K562 (cell line): ENCODE measurements around the gene TRMT112. TPM values are rescaled to one million over a fixed set of nuclear protein-coding genes. Genes with fewer than 3 reads are reported as not detected.

ENCODE experiments used
- CBX5 ChIP-seq: IDR thresholded peaks from 2 replicates; pipeline ENCODE4 v1.6.1; 2014; ENCODE audit warnings: low read depth, borderline replicate concordance
- CEBPG ChIP-seq, 3 experiments: fragments of 200-800 bp in 1 of 3; sonication (Bioruptor generic) in 1 of 3; sonication (generic) in 1 of 3; formaldehyde crosslinking in 1 of 3; IDR thresholded peaks in 2 of 3; conservative IDR thresholded peaks in 1 of 3; 2 replicates each; pipeline versions ENCODE4 v1.6.1 to v1.8.0; 2016 to 2022; ENCODE audit warnings: missing compliant biosample characterization in 2 of 3, missing genetic modification characterization in 2 of 3, mild to moderate bottlenecking in 1 of 3, missing genetic modification reagents in 1 of 3
- FOXM1 ChIP-seq, 2 experiments: fragments of 450-650 bp in 1 of 2; sonication (generic) in 1 of 2; formaldehyde crosslinking in 1 of 2; IDR thresholded peaks; 2 replicates each; pipeline versions ENCODE4 v1.6.1 to v1.9.0; 2017 to 2022; ENCODE audit warnings: low read depth in 2 of 2, mild to moderate bottlenecking in 2 of 2, missing genetic modification reagents in 1 of 2, moderate library complexity in 1 of 2
- KAT7 ChIP-seq: sonication (generic); formaldehyde crosslinking; IDR thresholded peaks from 2 replicates; pipeline ENCODE4 v1.8.0; 2022; ENCODE audit warnings: missing genetic modification reagents, mild to moderate bottlenecking, borderline replicate concordance
- NEUROD1 ChIP-seq: fragments of 150-350 bp; IDR thresholded peaks from 2 replicates; pipeline ENCODE4 v1.6.1; 2014; ENCODE audit warnings: borderline replicate concordance, low read length, low read depth; ENCODE audit not compliant: partially characterized antibody
- POU5F1 ChIP-seq: fragments of 150-350 bp; IDR thresholded peaks from 2 replicates; pipeline ENCODE4 v1.6.1; 2014; ENCODE audit warnings: borderline replicate concordance, low read length, low read depth, mild to moderate bottlenecking; ENCODE audit not compliant: partially characterized antibody
- RAD51 ChIP-seq: fragments of 450-650 bp; IDR thresholded peaks from 2 replicates; pipeline ENCODE4 v1.7.1; 2016; ENCODE audit warnings: low read depth, mild to moderate bottlenecking, borderline replicate concordance
- RBFOX2 ChIP-seq: fragments of 200-400 bp; formaldehyde crosslinking; IDR thresholded peaks from 2 replicates; pipeline ENCODE4 v1.6.1; 2017; ENCODE audit warnings: low read depth, mild to moderate bottlenecking, low read length, moderate library complexity
- RCOR1 ChIP-seq, 2 experiments: IDR thresholded peaks; 2 replicates each; pipeline ENCODE4 v1.6.1; 2012; ENCODE audit warnings: low read depth in 2 of 2, low read length in 2 of 2, borderline replicate concordance in 1 of 2, improper control_type of control experiment in 1 of 2
- TBP ChIP-seq: optimal IDR thresholded peaks from 2 replicates; pipeline ENCODE3; 2011; ENCODE audit warnings: low read depth, low read length, improper control_type of control experiment
- TCF7L2 ChIP-seq: fragments of 150-350 bp; IDR thresholded peaks from 2 replicates; pipeline ENCODE4 v1.6.1; 2016; ENCODE audit warnings: low read depth, mild to moderate bottlenecking, low read length, moderate library complexity
- TOE1 ChIP-seq, 2 experiments: fragments of 450-650 bp in 1 of 2; sonication (generic) in 1 of 2; formaldehyde crosslinking in 1 of 2; IDR thresholded peaks; 2 replicates each; pipeline versions ENCODE4 v1.7.1 to v1.8.0; 2016 to 2022; ENCODE audit warnings: borderline replicate concordance in 2 of 2, mild to moderate bottlenecking in 2 of 2, antibody characterized with exemption in 1 of 2, inconsistent platforms in 1 of 2, low read depth in 1 of 2, missing genetic modification reagents in 1 of 2, moderate library complexity in 1 of 2
- TRIM28 ChIP-seq: fragments of 450-650 bp; IDR thresholded peaks from 2 replicates; pipeline ENCODE4 v1.6.1; 2017
- ZNF384 ChIP-seq: IDR thresholded peaks from 2 replicates; pipeline ENCODE4 v1.6.1; 2012; ENCODE audit warnings: low read depth, low read length, improper control_type of control experiment
- ZNF695 ChIP-seq: fragments of 450-650 bp; formaldehyde crosslinking; IDR thresholded peaks from 2 replicates; pipeline ENCODE4 v1.4.0; 2020; ENCODE audit warnings: mild to moderate bottlenecking, moderate library complexity
- polyA plus RNA-seq, 8 experiments: library from polyadenylated mRNA; depleted of rRNA in 4 of 8; stranded (reverse) in 5 of 8; unstranded in 3 of 8; fragments of >200 nt; fragmentation: Nextera tagmentation in 2 of 8; fragmentation: Illumina TruSeq in 1 of 8; extraction: Ambion mirVana in 2 of 8; extraction: Trizol in 1 of 8; gene quantifications; 2 replicates each; pipeline versions ENCODE4 v1.2.1 to v1.2.3, GENCODE V29; 2011 to 2014; ENCODE audit warnings: inconsistent platforms in 1 of 8, missing spikeins in 1 of 8
- total RNA-seq, 7 experiments: library from RNA; depleted of rRNA in 6 of 7; stranded (reverse); fragments of >200 nt in 6 of 7; fragmentation: Illumina TruSeq in 2 of 7; extraction: Trizol in 2 of 7; gene quantifications; 2 replicates each; pipeline versions ENCODE4 v1.2.1 to v1.2.3, GENCODE V29; 2011 to 2021; ENCODE audit warnings: low replicate concordance in 1 of 7
- TF ChIP-seq, protein P1 (sequence below): fragments of 250-450 bp; sonication (Bioruptor Pico); IDR thresholded peaks from 2 replicates; pipeline ENCODE4 v1.5.0; 2021
- TF ChIP-seq, protein P2 (sequence below): fragments of 450-650 bp; formaldehyde crosslinking; IDR thresholded peaks from 2 replicates; pipeline ENCODE4 v1.4.0; 2022; ENCODE audit warnings: mild to moderate bottlenecking, moderate library complexity
- TF ChIP-seq, protein P3 (sequence below): sonication (generic); formaldehyde crosslinking; IDR thresholded peaks from 2 replicates; pipeline ENCODE4 v1.8.0; 2022; ENCODE audit warnings: missing genetic modification reagents, mild to moderate bottlenecking, borderline replicate concordance
- TF ChIP-seq, protein P4 (sequence below): sonication (generic); formaldehyde crosslinking; IDR thresholded peaks from 2 replicates; pipeline ENCODE4 v1.8.1; 2022; ENCODE audit warnings: missing genetic modification reagents

Gene TRMT112
- total and polyA plus RNA-seq, 9 of the 15 experiments (the other 6 are each of a cell fraction or from before 2014, with no cell fraction given), result 162 to 444 (median 300) TPM

DNA sequence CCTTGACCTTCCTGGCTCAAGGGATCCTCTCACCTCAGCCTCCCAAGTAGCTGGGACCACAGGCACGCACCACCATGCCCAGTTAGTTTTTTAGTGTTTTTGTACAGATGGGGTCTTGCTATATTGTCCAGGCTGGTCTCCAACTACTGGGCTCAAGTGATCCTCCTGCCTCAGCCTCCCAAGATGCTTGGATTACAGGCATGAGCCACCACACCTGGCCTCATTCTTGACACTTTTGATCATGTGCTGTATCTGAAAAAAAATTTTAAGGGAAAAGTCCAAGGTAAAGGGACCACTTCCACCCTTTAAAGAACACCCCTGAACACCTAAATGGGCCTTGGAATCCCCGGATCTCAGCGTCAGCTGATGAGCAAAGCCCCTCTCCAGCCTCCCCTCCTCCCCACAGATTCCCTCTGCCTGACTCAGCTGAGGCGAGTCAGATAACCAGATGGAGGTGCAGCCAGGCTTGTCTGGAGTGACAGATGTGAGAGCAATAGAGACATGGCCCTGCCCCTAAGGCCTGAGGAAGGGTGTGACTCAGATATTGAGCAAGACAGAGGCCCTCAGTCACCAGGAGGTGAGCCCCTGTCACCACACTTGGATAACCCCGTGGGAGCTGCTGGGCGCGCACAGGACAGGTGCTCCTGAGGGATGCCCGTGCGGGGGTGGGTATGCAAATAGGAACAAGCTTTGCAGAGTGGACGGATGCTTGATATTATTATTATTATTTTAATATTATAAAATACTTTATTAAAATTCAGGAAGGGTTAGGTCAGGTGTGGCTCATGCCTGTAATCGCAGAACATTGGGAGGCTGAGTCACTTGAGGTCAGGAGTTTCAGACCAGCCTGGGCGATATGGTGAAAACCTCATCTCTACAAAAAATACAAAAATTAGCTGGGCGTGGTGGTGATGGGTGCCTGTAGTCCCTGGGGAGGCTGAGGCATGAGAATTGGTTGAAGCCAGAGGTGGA lies 17.7 kb upstream of the TRMT112 start (continued):
- TF ChIP-seq, protein P1, sequence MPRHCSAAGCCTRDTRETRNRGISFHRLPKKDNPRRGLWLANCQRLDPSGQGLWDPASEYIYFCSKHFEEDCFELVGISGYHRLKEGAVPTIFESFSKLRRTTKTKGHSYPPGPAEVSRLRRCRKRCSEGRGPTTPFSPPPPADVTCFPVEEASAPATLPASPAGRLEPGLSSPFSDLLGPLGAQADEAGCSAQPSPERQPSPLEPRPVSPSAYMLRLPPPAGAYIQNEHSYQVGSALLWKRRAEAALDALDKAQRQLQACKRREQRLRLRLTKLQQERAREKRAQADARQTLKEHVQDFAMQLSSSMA (CRISPR knock-in tag), result no peak
- TF ChIP-seq, protein P2, sequence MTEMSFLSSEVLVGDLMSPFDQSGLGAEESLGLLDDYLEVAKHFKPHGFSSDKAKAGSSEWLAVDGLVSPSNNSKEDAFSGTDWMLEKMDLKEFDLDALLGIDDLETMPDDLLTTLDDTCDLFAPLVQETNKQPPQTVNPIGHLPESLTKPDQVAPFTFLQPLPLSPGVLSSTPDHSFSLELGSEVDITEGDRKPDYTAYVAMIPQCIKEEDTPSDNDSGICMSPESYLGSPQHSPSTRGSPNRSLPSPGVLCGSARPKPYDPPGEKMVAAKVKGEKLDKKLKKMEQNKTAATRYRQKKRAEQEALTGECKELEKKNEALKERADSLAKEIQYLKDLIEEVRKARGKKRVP (CRISPR knock-in tag), result 0 out of 2 replicates have a peak, but pooled peaks have one; percentile 49
- TF ChIP-seq TCF7L2, result no peak
- peak; percentile 38 for TF ChIP-seq TBP
- peak; percentile 55 for TF ChIP-seq RAD51
- no peak for TF ChIP-seq RBFOX2
- peak; percentile 40; the same call in 1 of the 2 replicates for TF ChIP-seq TRIM28
- peak; percentile 90 for TF ChIP-seq FOXM1 (IDR thresholded peaks at IDR 0.05; ENCODE audit: low read depth)
- TF ChIP-seq FOXM1 (CRISPR knock-in tag; IDR thresholded peaks at IDR 0.05; ENCODE audit: low read depth), result no peak
- TF ChIP-seq POU5F1, result no peak
- TF ChIP-seq KAT7 (CRISPR knock-in tag), result no peak
- TF ChIP-seq CEBPG (CRISPR knock-in tag; IDR thresholded peaks at IDR 0.05), result peak; percentile 98
- peak; percentile 97 for TF ChIP-seq CEBPG (tag; conservative IDR thresholded peaks at IDR 0.05 in 1 of 2, IDR thresholded peaks at IDR 0.05 in 1 of 2)
- TF ChIP-seq ZNF384, result peak; percentile 43; the same call in 1 of the 2 replicates
- TF ChIP-seq TOE1 (IDR thresholded peaks at IDR 0.05; ENCODE audit: borderline replicate concordance), result peak; percentile 88
- TF ChIP-seq TOE1 (CRISPR knock-in tag; IDR thresholded peaks at IDR 0.05; ENCODE audit: borderline replicate concordance, low read depth), result no peak
- peak; percentile 64 to 96; a peak in 3 of 4 replicates for TF ChIP-seq RCOR1 (IDR thresholded peaks at IDR 0.05; ENCODE audit: borderline replicate concordance in 1 of 2, low read depth in 2 of 2, low read length in 2 of 2)
- peak; percentile 93 for TF ChIP-seq NEUROD1
- TF ChIP-seq ZNF695 (CRISPR knock-in tag), result no peak
- TF ChIP-seq CBX5, result 0 out of 2 replicates have a peak, but pooled peaks have one; percentile 24
- TF ChIP-seq, protein P3, sequence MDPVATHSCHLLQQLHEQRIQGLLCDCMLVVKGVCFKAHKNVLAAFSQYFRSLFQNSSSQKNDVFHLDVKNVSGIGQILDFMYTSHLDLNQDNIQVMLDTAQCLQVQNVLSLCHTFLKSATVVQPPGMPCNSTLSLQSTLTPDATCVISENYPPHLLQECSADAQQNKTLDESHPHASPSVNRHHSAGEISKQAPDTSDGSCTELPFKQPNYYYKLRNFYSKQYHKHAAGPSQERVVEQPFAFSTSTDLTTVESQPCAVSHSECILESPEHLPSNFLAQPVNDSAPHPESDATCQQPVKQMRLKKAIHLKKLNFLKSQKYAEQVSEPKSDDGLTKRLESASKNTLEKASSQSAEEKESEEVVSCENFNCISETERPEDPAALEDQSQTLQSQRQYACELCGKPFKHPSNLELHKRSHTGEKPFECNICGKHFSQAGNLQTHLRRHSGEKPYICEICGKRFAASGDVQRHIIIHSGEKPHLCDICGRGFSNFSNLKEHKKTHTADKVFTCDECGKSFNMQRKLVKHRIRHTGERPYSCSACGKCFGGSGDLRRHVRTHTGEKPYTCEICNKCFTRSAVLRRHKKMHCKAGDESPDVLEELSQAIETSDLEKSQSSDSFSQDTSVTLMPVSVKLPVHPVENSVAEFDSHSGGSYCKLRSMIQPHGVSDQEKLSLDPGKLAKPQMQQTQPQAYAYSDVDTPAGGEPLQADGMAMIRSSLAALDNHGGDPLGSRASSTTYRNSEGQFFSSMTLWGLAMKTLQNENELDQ (CRISPR knock-in tag), result no peak
- TF ChIP-seq, protein P4, sequence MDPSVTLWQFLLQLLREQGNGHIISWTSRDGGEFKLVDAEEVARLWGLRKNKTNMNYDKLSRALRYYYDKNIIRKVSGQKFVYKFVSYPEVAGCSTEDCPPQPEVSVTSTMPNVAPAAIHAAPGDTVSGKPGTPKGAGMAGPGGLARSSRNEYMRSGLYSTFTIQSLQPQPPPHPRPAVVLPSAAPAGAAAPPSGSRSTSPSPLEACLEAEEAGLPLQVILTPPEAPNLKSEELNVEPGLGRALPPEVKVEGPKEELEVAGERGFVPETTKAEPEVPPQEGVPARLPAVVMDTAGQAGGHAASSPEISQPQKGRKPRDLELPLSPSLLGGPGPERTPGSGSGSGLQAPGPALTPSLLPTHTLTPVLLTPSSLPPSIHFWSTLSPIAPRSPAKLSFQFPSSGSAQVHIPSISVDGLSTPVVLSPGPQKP, result no peak
